ENCODE measurements around the gene OPCML. TPM values are rescaled to one million over a fixed set of nuclear protein-coding genes. Genes with fewer than 3 reads are reported as not detected.
A peak's percentile ranks its signal among the peaks of the same experiment; 100 is the strongest.

OPCML gene
- polyA plus RNA-seq, 5 donors: 0.76 to 4.7 (median 1.5) TPM

DNA sequence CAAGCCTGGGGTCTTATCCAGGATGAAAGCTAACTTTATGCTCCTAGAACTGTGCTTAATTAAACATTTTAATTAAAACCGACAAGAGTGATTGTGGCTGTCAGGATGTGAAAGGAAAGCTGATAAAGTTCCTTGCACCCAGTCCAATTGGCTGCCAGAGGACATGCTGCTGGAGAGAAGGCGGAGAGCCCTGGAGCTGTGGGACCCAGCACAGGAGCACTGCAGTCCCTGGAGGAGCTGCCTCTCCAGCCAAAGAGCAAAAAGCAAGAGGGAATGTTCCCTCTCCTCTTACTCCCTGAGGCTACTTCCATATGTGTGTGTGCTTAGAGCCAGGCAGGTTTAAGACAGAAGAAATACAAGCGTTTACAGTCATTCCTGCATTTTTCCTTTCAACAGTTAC lies 118.6 kb downstream of the OPCML start:
- DNase-seq: no peak

DNA sequence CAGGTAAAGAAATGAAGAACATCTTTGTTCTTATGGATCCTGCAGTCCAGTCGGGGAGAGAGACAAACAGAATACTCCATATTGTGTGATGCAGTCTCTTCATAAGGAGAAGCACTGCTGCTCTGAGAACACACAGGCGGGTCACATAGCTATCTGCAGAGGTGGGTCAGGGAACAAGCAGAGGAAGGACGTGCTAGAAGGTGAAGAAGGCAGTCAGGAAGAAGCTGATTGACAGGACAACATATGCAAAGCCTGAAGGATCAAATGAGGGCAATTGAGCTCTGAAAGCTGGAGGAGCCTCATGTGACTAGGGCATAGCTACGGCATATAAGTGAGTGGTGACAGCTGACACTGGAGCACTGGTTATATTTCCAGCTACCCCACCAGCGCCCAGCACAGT lies 122.5 kb downstream of the OPCML start:
- no peak for DNase-seq

DNA sequence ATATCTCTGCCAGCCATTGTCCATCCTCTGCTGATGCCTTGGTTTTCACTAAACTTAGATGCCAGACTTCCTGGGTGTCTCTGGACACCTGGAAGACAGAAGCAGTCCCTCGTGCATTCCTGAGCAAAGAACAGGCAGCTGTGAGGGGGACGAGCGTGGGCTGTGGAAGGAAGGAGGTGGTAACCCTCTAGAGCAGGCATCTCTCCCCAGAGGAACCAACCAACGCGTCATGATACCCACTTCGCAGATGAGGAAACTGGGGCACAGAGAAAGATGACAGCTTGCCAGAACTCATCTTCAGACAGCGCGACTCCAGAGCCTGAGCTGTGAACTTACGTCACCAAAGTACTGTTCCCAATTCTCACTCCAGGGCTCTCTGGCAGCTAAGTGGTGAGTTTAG lies 123.4 kb downstream of the OPCML start:
- DNase-seq: no peak

DNA sequence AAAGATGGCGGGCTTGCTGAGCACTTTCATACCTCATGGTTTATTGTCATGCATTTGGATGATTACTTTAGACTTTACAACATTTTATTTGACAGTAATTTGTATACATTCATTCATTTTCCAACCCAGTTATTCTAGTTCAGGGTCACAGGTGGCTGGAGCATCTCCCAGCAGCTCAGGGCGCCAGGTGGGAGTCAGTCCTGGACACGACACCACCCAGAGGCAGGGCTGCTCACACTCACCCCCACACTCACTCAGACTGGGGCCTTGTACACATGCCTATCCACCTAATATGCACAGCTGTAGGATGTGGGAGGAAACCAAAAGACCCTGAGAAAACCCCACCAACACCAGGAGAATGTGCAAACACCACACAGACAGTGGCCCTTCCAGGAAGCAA lies 123.9 kb downstream of the OPCML start:
- no peak for DNase-seq

DNA sequence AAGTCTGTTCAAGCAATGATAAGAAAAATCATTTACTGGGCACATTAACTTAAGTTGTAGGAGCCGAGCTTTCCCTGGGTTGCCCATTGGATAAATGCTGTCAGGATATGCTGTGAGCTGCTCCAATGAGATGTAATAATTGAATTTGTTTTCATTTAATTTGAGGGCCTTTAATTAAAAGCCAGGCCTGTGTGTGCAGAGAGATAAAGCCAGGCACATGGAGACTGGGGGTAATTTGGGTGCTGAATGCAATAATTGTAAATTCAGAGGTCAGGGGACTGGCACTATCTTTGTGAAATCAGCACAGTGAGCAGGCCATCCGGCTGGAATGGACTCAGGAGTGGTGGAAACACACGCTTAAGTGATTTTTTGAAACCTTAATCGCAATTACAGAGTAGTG lies 125.8 kb downstream of the OPCML start:
- DNase-seq: no peak

DNA sequence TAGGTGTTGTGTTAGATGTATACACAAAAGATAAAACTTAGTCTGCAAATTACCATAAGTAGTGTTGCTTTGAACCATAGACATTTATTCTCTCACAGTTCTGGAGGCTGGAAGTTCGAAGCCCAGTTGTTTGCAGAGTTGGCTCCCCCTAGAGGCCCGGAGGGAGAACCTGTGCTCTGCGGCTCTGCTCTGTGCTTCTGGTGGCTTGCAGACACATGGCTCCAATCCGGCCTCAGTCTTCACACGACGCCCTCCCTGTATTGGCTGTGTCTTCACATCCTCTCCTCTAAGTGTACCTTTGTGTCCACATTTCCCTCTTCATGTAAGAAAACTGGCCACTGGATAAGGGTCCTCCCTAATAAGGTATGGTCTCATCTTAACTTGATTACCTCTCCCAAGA lies 128.4 kb downstream of the OPCML start:
- no peak for DNase-seq

DNA sequence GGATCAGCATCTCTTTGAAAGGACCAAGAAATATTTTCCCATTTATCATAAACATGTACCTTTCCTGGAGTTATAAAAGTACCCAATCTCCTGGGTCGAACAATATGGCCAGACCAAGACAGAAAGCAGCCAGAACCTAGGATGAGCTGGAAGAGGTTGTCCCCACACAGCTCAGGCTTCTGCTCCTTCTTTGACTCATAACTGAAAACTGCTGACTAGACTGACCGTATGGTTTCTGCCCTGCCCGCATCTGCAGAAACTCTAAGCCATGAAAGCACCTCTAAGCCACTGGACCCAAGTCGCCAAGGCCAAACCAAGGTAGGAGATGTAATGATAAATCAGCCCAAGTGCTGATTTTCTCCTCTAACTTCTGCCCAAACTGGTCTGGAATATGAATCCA lies 129.8 kb downstream of the OPCML start:
- DNase-seq: no peak

DNA sequence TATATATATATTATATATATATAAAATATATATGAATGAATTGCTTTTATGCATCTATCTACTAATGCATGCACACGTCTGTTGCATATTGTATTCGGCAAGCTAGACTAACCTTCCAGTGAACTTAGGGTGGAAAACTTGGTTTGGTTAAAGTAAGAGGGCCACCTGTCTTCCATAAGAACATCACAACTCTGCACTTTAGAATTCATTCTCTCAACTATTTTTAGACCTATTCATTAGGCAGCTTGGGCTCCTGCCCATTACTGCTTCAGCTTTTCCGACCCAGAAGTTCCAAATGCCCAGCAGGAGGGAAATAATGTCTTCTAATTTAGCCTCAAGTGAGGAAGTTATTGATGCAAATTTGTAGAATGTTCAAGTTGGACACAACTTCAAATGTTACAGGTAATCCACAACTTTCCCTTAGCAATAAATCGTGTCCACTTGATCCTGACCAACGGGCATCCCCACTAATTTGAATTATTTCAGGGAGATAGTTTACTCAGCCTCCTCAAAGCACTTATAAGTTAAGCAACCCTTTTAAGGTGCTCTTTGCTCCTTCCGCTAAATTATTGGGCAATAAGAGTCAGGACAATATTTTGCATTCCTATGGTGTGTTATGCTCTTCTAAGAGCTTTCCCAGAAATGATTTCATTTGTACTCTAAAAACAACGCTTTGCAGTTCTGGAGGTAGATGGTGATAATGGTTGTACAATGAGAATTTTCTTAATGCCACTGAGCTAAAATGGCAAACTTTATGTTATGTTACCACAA lies 132.3 kb downstream of the OPCML start:
- DNase-seq: no peak

DNA sequence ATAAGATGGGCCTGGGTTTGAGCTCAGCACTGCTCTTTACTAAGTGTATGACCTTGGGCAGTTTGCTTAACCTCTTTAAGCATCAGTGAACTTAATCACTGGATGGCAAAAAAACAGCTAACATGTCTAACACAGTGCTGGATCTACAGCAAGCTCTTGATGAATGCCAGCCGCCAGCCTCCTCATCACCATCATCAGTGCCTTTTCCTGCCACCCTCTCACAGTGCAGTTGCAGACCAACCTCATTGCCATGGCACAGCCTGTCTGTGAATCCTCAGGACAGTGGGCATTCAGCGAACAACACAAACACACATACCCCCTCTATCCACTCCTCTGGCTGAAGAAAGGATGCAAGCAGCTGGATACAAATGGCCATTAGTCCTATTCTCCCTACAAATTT lies 133.0 kb downstream of the OPCML start:
- no peak for DNase-seq

DNA sequence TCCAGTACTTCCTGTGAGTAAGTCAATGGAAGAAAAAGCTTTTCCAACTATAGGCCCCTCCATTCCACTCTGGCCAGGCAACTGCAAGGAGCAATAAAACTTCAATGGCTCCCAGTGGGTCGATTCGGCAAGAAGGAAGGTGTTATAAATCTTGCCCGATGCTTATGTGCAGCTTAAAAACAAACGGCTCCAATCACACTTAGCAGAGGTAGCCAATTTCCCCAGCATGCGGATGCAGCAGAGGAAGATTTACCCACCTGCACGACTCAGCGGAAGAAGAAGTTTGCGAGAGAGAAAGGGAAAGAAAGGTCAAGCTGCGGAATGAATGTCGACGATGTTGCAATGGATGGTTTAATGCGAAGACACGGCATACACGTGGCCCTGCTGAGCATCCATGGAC lies 141.5 kb downstream of the OPCML start:
- DNase-seq: no peak

DNA sequence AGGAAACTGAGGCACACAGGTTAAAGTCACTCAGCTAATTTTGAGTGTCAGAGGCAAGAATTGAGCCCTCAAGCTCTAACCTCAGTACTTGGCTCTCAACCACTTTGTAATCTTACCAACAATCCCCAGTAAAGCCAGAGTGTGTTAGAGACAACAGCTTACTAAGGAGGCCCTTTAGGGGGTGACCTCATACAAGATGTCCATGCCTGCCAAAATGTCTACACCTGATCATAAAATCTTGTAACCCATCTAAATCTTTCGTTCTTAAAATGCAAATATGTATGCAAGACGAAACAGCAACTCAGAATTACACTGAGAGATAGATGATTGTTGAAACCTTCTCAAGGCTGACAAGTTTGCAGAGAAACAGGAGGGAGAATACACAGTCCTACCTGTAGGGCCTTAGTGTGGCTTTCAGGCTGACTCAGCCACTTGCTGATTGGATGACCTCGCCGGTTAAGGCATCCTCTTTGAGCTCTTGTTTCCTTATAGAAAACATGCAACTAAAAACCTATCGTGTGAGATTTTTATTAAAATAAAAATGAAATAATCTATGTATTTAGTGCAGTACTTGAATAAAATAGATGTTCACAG lies 143.2 kb downstream of the OPCML start:
- no peak for DNase-seq

DNA sequence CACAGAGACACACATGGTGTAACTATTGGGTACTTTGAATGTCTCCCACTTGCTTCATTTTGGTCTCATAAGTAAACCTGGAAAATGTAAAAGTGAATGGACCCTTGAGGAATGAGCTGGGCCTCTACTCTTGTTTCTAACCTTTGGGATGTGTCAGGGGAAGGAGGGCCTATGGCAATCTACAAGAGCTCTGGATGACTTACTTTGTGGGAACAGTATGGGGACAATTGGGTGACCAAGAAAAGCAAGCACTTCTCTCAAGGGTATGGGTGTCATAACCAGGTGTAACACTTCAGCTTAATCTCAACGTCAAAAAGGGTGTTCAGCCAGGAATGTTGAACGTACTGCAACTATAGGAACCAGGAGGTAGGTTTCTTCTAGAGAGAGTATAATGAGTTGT lies 144.0 kb downstream of the OPCML start:
- no peak for DNase-seq

DNA sequence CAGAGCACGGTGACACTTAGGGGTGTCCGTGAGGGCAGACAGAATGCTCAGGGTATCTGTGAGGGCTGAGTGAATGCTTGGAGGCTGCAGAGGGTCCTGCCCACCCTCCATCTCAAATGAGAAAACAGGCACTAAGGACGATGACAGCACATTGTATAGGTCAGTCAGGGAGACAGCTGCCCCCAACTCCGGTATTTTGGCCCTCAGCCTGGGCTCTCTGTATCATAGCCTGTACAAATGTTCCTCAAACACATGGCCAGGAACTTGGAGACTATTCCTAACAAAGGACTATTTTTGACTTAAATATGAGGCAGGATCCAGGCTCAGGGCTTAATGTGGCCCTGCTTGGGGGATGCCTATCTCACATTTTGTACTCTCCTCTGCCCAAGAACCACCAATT lies 145.4 kb downstream of the OPCML start:
- peak in 1 of 2 donors; percentile 20 for DNase-seq

DNA sequence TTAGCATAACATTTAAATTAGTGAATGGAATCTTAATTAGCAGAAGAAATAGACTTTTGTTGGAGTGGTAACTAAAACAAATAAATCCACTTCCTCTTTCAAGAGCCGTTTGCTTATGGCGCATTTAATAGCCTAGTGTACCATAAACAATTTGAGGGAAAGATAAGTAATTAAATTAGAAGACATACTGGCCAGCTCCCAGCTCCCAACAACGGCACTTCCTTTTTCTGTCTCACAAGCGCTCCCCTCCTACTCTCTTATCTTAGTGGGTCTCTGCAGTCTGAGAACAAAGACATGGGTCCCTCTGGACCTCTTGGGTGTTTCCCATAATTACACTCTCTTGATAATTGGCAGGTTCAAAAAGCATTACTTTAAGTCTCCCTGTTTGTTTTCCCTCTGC lies 146.0 kb downstream of the OPCML start:
- DNase-seq: peak; percentile 54 to 61

DNA sequence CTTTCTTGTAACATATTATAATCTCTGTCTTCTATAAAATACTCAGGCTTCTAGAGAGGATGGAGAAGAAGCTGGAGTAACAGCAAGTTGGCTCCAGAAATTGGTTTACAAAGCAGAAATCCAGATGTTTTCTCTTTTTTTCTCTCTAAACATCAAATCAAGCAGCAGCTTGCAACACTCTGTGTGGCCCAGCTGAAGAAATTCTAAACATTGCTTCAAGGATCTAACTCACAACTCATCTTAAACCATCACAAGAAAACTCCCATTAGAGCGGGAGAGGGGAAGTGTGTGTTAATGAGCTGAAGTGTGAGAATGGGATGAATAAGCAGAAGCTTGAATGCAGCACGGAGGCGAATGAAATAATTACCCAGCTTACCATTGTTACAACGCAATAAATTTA lies 146.5 kb downstream of the OPCML start:
- DNase-seq: peak; percentile 79 to 86

DNA sequence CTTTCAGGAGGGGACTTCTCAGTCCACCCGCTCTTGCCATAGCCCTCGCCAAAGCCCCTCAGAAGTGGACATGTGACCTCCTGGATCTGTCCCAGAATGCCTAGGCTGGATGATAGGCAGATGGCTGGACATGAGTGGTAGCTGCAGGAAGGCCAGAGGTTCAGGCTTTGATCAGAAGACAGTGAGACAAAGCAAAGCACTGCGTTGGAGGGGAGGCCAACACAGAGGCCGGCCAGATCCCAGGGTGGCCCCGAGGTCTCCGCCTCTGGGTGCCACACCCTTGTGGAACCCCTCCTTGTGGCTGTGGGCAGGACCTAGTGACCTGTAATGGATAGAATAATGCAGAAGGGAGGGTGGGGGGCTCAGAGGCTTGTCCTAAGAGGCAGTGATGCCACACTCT lies 147.6 kb downstream of the OPCML start:
- DNase-seq: no peak

DNA sequence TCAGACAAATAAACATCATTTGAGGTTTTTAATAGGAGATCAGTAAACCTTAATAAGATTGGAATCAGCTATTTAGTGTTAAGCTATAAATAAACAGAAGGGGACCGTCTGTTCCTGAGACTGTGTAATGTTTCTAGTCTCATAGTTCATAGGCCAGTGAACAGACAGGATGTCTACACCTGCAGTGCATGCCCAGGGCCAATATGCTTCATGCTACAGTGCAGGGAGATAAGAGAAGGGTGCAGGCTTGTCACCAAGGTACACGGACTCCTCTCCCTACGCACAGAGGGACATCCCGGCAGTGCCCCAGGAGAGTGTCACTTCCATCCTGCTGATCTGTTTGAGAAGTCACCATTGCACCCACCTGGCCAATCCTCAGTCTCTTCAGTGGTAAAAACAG lies 148.6 kb downstream of the OPCML start:
- DNase-seq: no peak

DNA sequence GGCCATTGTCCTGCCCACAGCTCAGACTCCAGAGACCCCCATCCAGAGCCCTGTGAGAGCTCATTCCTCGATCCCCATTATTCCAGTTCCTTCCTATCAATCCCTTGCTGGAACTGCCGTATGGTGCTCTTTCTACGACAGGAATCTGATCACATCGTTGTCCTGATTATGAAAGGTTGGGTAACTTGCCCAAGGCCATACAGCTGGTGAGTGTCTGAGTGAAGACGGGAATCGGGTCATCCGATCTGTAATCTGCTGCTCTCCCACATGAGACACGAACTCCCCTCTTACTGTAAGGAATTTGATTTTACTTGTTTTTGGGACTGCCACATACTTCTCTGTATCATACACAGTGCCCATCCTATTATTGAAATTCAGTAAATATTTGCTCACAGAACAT lies 149.1 kb downstream of the OPCML start:
- no peak for DNase-seq

DNA sequence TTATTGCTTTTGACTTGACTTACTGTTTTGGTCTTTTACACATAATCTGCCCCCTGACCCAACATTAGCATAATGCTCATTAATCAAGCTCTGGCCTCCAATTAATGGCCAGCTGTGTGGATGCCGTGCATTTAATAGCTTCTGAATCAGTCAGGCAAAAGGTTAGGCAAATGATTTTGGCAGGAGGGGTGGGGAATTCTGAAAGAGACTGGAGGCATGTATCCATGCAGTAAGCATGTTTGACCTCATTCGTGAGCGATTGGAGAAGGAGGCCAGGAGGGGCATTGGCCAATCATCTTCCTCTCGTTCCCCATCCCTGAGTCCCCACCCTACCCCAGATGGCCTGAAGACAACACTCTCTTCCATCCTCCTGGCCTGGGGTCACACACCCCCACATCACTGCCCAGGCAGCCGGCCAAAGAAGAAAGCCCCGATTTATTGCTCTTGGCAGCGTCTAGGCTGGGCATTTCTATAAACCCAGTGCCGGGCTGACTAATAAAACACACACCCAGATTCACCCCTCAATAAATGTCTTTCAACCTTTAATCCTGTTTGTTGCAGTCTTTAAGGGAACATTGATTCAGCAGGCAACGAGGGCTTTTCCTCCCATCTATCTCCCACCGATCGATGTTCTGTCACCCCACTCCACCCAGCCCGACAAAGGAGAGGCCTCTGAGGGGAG lies 150.0 kb downstream of the OPCML start:
- no peak for DNase-seq

DNA sequence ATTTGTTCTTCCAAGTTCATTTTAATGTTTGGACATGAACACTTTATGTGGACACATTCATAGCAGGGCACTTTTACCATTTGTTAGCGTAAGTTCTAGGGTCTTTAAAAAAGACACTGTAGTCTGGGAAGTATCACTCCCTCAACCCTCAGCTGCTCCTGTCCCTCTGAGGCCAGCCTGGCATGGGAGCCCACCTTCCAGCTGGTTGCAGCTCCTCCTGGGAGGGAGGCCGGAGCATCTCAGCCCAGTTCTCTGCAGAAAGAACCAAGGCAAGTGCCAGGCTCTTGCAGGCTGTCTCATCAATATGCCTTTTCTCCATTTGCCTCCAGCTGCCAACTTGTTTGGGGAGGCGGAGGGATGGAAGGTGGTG lies 150.6 kb downstream of the OPCML start:
- DNase-seq: no peak

DNA sequence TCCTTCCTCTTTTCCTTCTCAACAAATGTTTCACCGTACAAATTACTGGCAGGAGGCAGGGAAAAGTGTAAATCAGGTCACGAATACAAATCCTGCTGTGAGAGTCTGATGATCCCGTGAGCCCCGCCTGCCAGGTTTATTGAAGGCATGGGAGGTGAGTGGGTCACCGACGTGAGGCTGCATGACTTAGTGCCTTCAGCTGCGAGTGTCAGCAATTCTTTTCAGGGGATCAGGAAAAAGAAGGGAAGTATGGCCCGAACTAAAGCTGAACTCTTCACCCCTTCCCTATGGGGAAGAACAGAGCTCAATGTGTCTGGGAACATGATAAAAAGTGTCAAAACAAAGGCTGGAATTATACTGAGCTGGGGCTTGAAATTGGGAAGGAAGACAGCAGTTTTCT lies 166.2 kb downstream of the OPCML start:
- DNase-seq: no peak

DNA sequence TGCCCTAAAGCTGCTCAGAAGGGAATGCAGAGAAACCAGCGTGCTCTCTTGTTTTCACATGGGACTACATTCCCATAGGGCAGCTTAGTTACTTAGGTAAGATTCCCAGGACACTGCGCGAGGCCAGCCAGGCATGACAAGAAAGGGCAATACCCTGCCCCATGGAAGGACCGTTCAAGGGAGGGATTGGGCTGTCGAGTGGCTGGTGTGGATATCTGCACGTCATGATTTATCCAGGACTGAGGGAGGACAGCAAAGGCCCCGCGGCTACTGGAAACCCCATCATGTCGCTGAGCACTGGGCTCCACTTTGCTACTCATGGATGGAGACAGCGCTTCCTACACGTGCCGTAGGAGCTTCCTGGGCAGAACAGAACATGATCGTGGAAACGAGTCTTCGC lies 169.4 kb downstream of the OPCML start:
- DNase-seq: no peak

DNA sequence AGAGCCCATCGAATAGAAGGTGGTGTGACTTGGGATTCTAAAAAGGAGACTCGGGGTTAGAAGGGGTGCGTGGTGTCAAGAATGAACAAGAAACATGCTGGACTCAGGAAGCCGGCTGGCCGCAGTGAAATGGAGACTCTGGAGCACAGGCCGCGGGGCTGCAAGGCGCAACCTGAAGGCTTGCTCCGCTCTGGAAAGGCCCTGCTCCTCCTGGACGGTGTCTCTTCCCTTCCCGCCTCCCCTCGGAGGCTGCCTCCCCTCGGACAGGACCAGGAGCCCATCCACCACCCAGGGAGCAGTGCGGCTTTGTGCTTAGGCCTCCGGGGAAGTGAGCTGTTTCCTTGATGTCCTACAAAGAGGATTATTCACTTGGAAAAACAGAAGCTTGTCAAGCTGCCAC lies 170.1 kb downstream of the OPCML start:
- no peak for DNase-seq

DNA sequence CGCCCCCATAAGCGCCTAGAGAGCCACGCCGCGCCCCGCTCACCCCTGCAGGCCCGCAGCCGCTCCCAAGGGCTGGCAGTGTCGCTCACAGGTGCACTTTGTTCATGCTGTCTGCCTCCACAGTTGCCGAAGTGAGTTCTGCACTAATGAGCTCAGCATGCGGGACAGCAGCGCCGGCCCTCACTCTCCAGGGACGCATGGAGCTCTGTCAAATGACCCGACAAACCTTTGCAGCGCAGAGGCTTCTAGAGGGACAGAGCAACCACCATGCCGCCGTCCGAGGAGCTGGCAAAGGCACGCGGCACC lies 170.7 kb downstream of the OPCML start:
- no peak for DNase-seq

Measured in right lung (tissue), 5 donors.